ENCODE results near the gene IFNGR2. TPM values are rescaled to one million over a fixed set of nuclear protein-coding genes. Genes with fewer than 3 reads are reported as not detected.
"Not testable (repeated sequence)": the region's sequence is repeated elsewhere in the genome, so short reads cannot be mapped to it uniquely, and the experiment has no call there.

IFNGR2 gene
- polyA plus RNA-seq, 1 donor (not counting 4 experiments of a cell fraction or from before 2014, with no cell fraction given) = 94.3 TPM

DNA sequence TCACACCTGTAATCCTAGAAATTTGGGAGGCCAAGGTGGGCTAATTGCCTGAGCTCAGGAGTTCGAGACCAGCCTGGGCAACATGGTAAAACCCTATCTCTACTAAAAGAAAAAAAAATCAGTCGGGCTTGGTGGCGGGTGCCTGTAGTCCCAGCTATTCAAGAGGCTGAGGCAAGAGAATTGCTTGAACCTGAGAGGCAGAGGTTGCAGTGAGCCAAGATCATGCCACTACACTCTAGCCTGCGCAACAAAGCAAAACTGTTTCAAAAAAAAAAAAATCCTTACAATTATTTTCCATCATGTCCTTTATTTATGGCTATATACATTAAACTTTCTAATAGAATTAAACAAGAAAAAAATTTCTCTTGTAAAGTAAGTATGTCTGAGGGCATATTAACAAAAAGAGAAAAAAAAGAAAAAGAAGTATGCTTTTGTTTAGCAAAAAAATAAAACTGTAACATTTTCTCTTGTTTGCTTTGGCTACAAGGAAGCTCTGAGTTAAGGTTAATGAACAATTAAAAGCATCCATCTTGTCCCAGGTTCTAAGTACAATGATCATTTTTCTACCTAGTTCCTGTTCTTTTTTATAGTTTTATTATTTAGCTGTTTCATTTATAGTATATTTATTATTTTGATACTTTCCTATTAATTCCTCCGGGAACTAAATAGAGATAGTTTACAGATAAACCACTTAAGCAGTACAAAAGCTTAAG lies 58.5 kb downstream of the IFNGR2 start:
- no peaks in the 10 kb centered on the region for H3K9me1 ChIP-seq (ENCODE audit: control insufficient read depth, extremely low read depth, insufficient read depth, low read length)

GRCh38 chr21:33469183-33469582 lies 66.0 kb downstream of the IFNGR2 start:
- FAIRE-seq; H3K4me1 ChIP-seq (ENCODE audit: control insufficient read depth, extremely low read depth, insufficient read depth, low read length); H3K9me1 ChIP-seq (ENCODE audit: control insufficient read depth, extremely low read depth, insufficient read depth, low read length); H3K4me2 ChIP-seq (ENCODE audit: control insufficient read depth, extremely low read depth, insufficient read depth, low read depth, low read length); H3K9ac ChIP-seq (ENCODE audit: control insufficient read depth, extremely low read depth, insufficient read depth, low read length); H3K4me3 ChIP-seq (ENCODE audit: control insufficient read depth in 2 of 3, extremely low read depth in 1 of 3, insufficient read depth in 2 of 3, low read depth in 1 of 3, low read length in 3 of 3); DNase-seq (ENCODE audit: low read depth, low spot score); H3K27ac ChIP-seq (ENCODE audit: control insufficient read depth, insufficient read depth, low read length); H2AFZ ChIP-seq (ENCODE audit: control insufficient read depth, low read length); H3K27me3 ChIP-seq (ENCODE audit: control insufficient read depth, extremely low read depth, insufficient read depth, low read length); H4K20me1 ChIP-seq (ENCODE audit: control insufficient read depth, extremely low read depth, insufficient read depth, low read length); dilution Hi-C loops (cut with MboI; ENCODE audit: extremely low pct_ligation_motif_present, low sequenced_read_pairs); H3K36me3 ChIP-seq (ENCODE audit: control insufficient read depth in 2 of 2, extremely low read depth in 1 of 2, insufficient read depth in 2 of 2, low read length in 2 of 2); H3K9me3 ChIP-seq (ENCODE audit: control insufficient read depth, low read depth, low read length): not testable (repeated sequence)
- peaks cover 27% of the 10 kb centered on the region for H3K79me2 ChIP-seq (ENCODE audit: control insufficient read depth, insufficient read depth, low read length)

More for the DNA sequence above, 58.5 kb downstream of the IFNGR2 start:
- Histone ChIP-seq H3K4me3 (ENCODE audit: control insufficient read depth in 2 of 3, extremely low read depth in 1 of 3, insufficient read depth in 2 of 3, low read depth in 1 of 3, low read length in 3 of 3) (no peak overlapping the region), H3K27ac (ENCODE audit: control insufficient read depth, insufficient read depth, low read length) (no peak overlapping the region), H3K36me3 (ENCODE audit: control insufficient read depth in 2 of 2, extremely low read depth in 1 of 2, insufficient read depth in 2 of 2, low read length in 2 of 2) (peaks cover 2 to 4% of the 10 kb centered on the region in 2 experiments), H3K9ac (ENCODE audit: control insufficient read depth, extremely low read depth, insufficient read depth, low read length) (no peak overlapping the region), H3K9me3 (ENCODE audit: control insufficient read depth, low read depth, low read length) (no peaks in the 10 kb centered on the region), H3K79me2 (ENCODE audit: control insufficient read depth, insufficient read depth, low read length) (no peaks in the 10 kb centered on the region), H2AFZ (ENCODE audit: control insufficient read depth, low read length) (no peak overlapping the region), H4K20me1 (ENCODE audit: control insufficient read depth, extremely low read depth, insufficient read depth, low read length) (no peaks in the 10 kb centered on the region), H3K4me1 (ENCODE audit: control insufficient read depth, extremely low read depth, insufficient read depth, low read length) (no peaks in the 10 kb centered on the region), H3K4me2 (ENCODE audit: control insufficient read depth, extremely low read depth, insufficient read depth, low read depth, low read length) (no peak overlapping the region), H3K27me3 (ENCODE audit: control insufficient read depth, extremely low read depth, insufficient read depth, low read length) (no peaks in the 10 kb centered on the region)
- no peak for FAIRE-seq
- DNase-seq (ENCODE audit: low read depth, low spot score) = no peak
- dilution Hi-C loops (cut with MboI; ENCODE audit: extremely low pct_ligation_motif_present, low sequenced_read_pairs) = no loop called here
- TF ChIP-seq, protein P1, sequence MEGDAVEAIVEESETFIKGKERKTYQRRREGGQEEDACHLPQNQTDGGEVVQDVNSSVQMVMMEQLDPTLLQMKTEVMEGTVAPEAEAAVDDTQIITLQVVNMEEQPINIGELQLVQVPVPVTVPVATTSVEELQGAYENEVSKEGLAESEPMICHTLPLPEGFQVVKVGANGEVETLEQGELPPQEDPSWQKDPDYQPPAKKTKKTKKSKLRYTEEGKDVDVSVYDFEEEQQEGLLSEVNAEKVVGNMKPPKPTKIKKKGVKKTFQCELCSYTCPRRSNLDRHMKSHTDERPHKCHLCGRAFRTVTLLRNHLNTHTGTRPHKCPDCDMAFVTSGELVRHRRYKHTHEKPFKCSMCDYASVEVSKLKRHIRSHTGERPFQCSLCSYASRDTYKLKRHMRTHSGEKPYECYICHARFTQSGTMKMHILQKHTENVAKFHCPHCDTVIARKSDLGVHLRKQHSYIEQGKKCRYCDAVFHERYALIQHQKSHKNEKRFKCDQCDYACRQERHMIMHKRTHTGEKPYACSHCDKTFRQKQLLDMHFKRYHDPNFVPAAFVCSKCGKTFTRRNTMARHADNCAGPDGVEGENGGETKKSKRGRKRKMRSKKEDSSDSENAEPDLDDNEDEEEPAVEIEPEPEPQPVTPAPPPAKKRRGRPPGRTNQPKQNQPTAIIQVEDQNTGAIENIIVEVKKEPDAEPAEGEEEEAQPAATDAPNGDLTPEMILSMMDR (optimal IDR thresholded peaks at IDR 0.05 in 1 of 3, IDR thresholded peaks at IDR 0.05 in 1 of 3, conservative IDR thresholded peaks at IDR 0.05 in 1 of 3; ENCODE audit: extremely low read depth in 1 of 3, insufficient read depth in 2 of 3, low read length in 3 of 3) = no peak
- no peak for TF ChIP-seq EZH2 (IDR thresholded peaks at IDR 0.05; ENCODE audit: low read length)

GRCh38 chr21:33470701-33471100 lies 67.5 kb downstream of the IFNGR2 start:
- H3K4me1 ChIP-seq (ENCODE audit: control insufficient read depth, extremely low read depth, insufficient read depth, low read length) = no peaks in the 10 kb centered on the region
- H3K4me2 ChIP-seq (ENCODE audit: control insufficient read depth, extremely low read depth, insufficient read depth, low read depth, low read length) = no peak overlapping the region
- no peak for DNase-seq (ENCODE audit: low read depth, low spot score)
- no peaks in the 10 kb centered on the region for H3K27me3 ChIP-seq (ENCODE audit: control insufficient read depth, extremely low read depth, insufficient read depth, low read length)
- no peak for FAIRE-seq
- H3K9ac ChIP-seq (ENCODE audit: control insufficient read depth, extremely low read depth, insufficient read depth, low read length) = no peak overlapping the region
- peaks cover 36% of the 10 kb centered on the region for H3K79me2 ChIP-seq (ENCODE audit: control insufficient read depth, insufficient read depth, low read length)
- H3K9me1 ChIP-seq (ENCODE audit: control insufficient read depth, extremely low read depth, insufficient read depth, low read length) = no peaks in the 10 kb centered on the region
- no peaks in the 10 kb centered on the region for H4K20me1 ChIP-seq (ENCODE audit: control insufficient read depth, extremely low read depth, insufficient read depth, low read length)
- H2AFZ ChIP-seq (ENCODE audit: control insufficient read depth, low read length) = no peak overlapping the region
- peaks cover 0 to 3% of the 10 kb centered on the region in 2 experiments for H3K36me3 ChIP-seq (ENCODE audit: control insufficient read depth in 2 of 2, extremely low read depth in 1 of 2, insufficient read depth in 2 of 2, low read length in 2 of 2)
- H3K9me3 ChIP-seq (ENCODE audit: control insufficient read depth, low read depth, low read length) = no peaks in the 10 kb centered on the region
- TF ChIP-seq, protein P1 (optimal IDR thresholded peaks at IDR 0.05 in 1 of 3, IDR thresholded peaks at IDR 0.05 in 1 of 3, conservative IDR thresholded peaks at IDR 0.05 in 1 of 3; ENCODE audit: extremely low read depth in 1 of 3, insufficient read depth in 2 of 3, low read length in 3 of 3) = no peak
- TF ChIP-seq EZH2 (IDR thresholded peaks at IDR 0.05; ENCODE audit: low read length) = no peak
- H3K27ac ChIP-seq (ENCODE audit: control insufficient read depth, insufficient read depth, low read length) = no peak overlapping the region
- dilution Hi-C loops (cut with MboI; ENCODE audit: extremely low pct_ligation_motif_present, low sequenced_read_pairs) = no loop called here
- H3K4me3 ChIP-seq (ENCODE audit: control insufficient read depth in 2 of 3, extremely low read depth in 1 of 3, insufficient read depth in 2 of 3, low read depth in 1 of 3, low read length in 3 of 3) = no peak overlapping the region
